ENCODE data around the gene FUCA1.

The FUCA1 gene

DNA sequence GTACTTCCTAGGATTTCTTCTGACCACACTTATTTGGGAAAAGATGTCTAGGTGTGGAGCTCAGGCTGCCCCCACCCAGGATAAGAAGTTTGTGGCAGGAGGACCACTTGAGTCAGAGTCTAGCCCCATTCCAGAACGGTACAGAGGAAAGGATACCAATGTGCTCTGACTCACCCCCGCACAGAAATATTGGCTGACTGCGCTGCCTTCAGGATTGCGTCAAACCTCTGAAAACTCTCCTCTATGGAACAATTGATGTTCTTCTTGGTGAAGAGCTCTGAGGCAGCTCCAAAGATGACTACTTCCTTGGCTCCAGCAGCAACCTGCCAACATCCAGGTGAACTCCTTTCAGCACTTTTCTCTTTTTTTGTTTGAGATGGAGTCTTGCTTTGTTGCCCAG, 54.1 kb downstream of the FUCA1 start:
- DNase-seq (ENCODE audit: low read depth), result no peak
- TF ChIP-seq, protein P1, sequence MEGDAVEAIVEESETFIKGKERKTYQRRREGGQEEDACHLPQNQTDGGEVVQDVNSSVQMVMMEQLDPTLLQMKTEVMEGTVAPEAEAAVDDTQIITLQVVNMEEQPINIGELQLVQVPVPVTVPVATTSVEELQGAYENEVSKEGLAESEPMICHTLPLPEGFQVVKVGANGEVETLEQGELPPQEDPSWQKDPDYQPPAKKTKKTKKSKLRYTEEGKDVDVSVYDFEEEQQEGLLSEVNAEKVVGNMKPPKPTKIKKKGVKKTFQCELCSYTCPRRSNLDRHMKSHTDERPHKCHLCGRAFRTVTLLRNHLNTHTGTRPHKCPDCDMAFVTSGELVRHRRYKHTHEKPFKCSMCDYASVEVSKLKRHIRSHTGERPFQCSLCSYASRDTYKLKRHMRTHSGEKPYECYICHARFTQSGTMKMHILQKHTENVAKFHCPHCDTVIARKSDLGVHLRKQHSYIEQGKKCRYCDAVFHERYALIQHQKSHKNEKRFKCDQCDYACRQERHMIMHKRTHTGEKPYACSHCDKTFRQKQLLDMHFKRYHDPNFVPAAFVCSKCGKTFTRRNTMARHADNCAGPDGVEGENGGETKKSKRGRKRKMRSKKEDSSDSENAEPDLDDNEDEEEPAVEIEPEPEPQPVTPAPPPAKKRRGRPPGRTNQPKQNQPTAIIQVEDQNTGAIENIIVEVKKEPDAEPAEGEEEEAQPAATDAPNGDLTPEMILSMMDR (IDR thresholded peaks at IDR 0.05; ENCODE audit: control insufficient read depth, insufficient read depth, low read depth, low read length, missing control alignments), result no peak
- H3K4me3 ChIP-seq (ENCODE audit: control insufficient read depth, low read depth, low read length), result no peak overlapping the region

DNA sequence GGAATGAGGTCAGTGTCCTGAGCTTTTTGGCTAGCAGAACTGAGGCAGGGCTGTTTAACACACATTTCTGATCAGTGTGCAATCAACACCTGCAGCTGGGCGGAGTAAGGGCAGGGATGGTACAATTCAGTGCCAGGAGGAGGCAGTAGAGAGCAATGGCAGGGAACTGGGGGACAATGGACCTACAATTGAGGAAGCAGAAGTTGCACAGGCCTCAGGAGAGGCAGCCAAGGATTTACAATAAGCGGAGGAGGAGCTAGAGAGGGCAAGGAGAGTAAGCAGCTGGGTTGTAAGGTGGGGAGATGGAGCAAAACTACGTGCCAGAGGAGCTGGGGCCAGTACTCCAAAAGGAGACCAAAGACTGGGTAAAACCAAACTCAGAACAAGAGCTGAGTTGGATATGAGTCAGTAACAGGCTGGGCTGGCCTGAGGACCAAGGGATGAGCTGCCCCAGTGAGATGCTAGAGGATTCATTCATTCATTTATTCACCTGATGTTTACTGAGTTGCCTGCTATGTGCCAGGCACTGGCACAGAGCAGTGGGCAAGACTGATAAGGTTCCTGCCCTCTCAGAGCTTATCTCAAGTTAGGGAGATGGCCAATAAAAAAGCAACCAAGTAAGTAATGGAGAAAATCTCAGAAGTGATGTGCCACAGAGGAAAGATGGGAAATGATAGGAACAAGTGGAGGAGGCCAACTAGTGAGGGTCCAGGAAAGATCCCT, 57.1 kb downstream of the FUCA1 start:
- TF ChIP-seq, protein P1 (IDR thresholded peaks at IDR 0.05; ENCODE audit: control insufficient read depth, insufficient read depth, low read depth, low read length, missing control alignments), result peak; percentile 69
- no peak for DNase-seq (ENCODE audit: low read depth)
- H3K4me3 ChIP-seq (ENCODE audit: control insufficient read depth, low read depth, low read length), result no peak overlapping the region

DNA sequence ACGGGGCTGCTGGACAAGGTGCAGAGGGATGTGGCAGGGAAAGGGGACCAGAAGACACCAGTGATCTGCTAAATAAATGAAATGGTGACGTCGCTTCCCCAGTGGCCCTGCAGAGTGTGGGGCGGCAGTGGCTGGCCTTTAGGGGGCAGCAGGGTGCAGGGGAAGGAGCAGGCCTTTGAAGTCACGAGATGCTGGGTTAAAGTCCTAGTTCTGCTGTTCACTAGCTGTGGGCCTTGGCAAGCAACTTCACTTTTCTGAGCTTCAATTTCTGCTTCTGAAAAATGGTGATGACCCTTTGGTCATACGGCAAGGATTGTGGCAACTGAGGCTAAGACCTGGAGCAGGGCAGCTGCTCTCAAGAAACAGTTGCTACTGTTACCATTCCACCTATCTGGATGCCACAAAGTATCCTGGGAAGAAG, 58.3 kb downstream of the FUCA1 start:
- TF ChIP-seq, protein P1 (IDR thresholded peaks at IDR 0.05; ENCODE audit: control insufficient read depth, insufficient read depth, low read depth, low read length, missing control alignments), result peak; percentile 84
- no peak overlapping the region for H3K4me3 ChIP-seq (ENCODE audit: control insufficient read depth, low read depth, low read length)
- no peak for DNase-seq (ENCODE audit: low read depth)

DNA sequence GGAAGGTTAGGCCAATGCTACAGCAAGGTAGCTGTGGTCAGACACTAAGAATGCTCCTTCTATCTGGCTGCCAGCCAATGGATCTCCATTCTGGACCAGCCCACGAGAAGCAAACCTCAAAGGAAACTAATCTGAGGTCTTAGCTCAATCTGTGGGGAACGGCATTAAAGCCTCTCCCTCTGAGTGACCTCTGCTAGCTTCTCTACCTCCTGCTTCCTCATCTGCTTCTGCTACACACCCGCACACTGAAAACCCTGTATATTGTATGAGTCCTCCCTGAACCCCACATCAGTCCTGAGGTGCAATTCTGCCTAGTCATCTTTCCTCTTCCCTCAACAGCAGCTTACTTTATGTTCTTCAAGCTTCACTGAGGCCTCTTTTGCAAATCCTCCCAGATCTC, 60.6 kb downstream of the FUCA1 start:
- DNase-seq (ENCODE audit: low read depth), result no peak
- no peak overlapping the region for H3K4me3 ChIP-seq (ENCODE audit: control insufficient read depth, low read depth, low read length)
- TF ChIP-seq, protein P1 (IDR thresholded peaks at IDR 0.05; ENCODE audit: control insufficient read depth, insufficient read depth, low read depth, low read length, missing control alignments), result no peak

DNA sequence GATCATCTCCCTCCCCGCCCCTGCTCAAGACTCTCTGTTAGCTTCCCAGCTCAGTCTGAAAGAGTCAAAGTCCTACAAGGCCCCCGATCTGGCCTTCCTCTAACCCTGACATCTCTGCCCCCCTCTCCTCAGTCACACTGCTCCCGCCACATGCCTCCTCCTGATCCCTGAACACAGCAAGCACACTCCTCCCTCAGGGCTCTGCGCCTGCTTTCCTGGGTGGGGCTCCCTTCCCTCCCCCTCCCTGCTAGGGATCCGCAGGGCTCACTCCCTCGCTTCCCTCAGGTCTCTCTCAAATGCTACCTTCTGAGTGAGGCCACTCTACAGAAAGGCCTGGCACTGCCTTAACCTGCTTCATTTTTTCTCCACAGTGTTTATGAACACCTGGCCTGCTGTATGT, 61.8 kb downstream of the FUCA1 start:
- DNase-seq (ENCODE audit: low read depth), result no peak
- TF ChIP-seq, protein P1 (IDR thresholded peaks at IDR 0.05; ENCODE audit: control insufficient read depth, insufficient read depth, low read depth, low read length, missing control alignments), result no peak
- H3K4me3 ChIP-seq (ENCODE audit: control insufficient read depth, low read depth, low read length), result no peak overlapping the region

DNA sequence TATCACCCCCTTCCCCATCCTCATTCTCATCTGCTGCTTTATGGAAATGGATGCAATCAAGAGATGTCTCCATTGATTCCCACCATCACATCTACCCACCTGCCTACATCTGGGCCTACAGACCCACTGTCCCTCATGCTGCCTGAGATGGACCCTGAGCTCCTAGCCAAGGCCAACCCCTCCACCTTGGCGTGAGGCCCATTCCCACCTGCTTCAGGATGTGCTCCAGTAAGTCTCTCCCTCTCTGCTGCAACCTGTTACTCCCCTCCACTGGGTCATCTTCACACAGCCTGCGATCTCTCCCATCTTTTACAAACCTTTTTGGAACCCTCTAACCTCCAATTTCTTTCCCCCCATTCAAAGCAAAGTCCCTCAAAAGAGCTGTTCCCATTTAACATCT, 63.1 kb downstream of the FUCA1 start:
- TF ChIP-seq, protein P1 (IDR thresholded peaks at IDR 0.05; ENCODE audit: control insufficient read depth, insufficient read depth, low read depth, low read length, missing control alignments), result no peak
- H3K4me3 ChIP-seq (ENCODE audit: control insufficient read depth, low read depth, low read length), result no peak overlapping the region
- DNase-seq (ENCODE audit: low read depth), result no peak
